HEK293T (cell line): ENCODE measurements around the gene PPM1H.
A peak's percentile ranks its signal among the peaks of the same experiment; 100 is the strongest.

Experiments used
- CTCF ChIA-PET: fragments of 350-600 bp; formaldehyde crosslinking; extraction: SDS; loops from one replicate; lab custom pipeline; 2021; ENCODE audit warnings: antibody characterized with exemption, inconsistent platforms; lab: Yijun Ruan, JAX
- POLR2A ChIA-PET: fragments of 350-600 bp; formaldehyde crosslinking; extraction: SDS; loops from one replicate; lab custom pipeline; 2020; ENCODE audit warnings: antibody characterized with exemption, inconsistent platforms; lab: Yijun Ruan, JAX
- DNase-seq: peaks from one replicate; pipeline ENCODE4 v3.0.0; 2012; ENCODE audit warnings: mixed read lengths; ENCODE audit errors: extremely low spot score
- ARNT ChIP-seq: fragments of 450-650 bp; IDR thresholded peaks from 2 replicates; pipeline ENCODE4 v1.6.1; 2017; ENCODE audit warnings: mild to moderate bottlenecking
- BHLHE40 ChIP-seq: fragments of 450-650 bp; IDR thresholded peaks from 2 replicates; pipeline ENCODE4 v1.6.1; 2016; ENCODE audit warnings: mild to moderate bottlenecking, moderate library complexity, borderline replicate concordance
- CTBP1 ChIP-seq: fragments of 450-650 bp; IDR thresholded peaks from 2 replicates; pipeline ENCODE4 v1.6.1; 2016; ENCODE audit warnings: borderline replicate concordance
- ELF4 ChIP-seq: fragments of 450-650 bp; IDR thresholded peaks from 2 replicates; pipeline ENCODE4 v1.6.1; 2017; ENCODE audit warnings: antibody characterized with exemption
- FOXA1 ChIP-seq: fragments of 450-650 bp; IDR thresholded peaks from 2 replicates; pipeline ENCODE4 v1.6.1; 2016; ENCODE audit warnings: mild to moderate bottlenecking
- FOXK2 ChIP-seq: fragments of 450-650 bp; IDR thresholded peaks from 2 replicates; pipeline ENCODE4 v1.6.1; 2016; ENCODE audit warnings: mild to moderate bottlenecking
- FOXM1 ChIP-seq: fragments of 450-650 bp; IDR thresholded peaks from 2 replicates; pipeline ENCODE4 v1.6.1; 2017; ENCODE audit warnings: mild to moderate bottlenecking, borderline replicate concordance
- HDGF ChIP-seq: fragments of 450-650 bp; IDR thresholded peaks from 2 replicates; pipeline ENCODE4 v1.6.1; 2017; ENCODE audit warnings: antibody characterized with exemption, borderline replicate concordance
- L3MBTL2 ChIP-seq: fragments of 450-650 bp; conservative IDR thresholded peaks from 2 replicates; pipeline ENCODE4 v1.6.1; 2016; ENCODE audit warnings: mild to moderate bottlenecking
- LEF1 ChIP-seq: fragments of 450-650 bp; IDR thresholded peaks from 2 replicates; pipeline ENCODE4 v1.6.1; 2017; ENCODE audit warnings: mild to moderate bottlenecking, borderline replicate concordance
- NFRKB ChIP-seq: fragments of 450-650 bp; IDR thresholded peaks from 2 replicates; pipeline ENCODE4 v1.6.1; 2016; ENCODE audit warnings: mild to moderate bottlenecking, moderate library complexity
- SP1 ChIP-seq: fragments of 450-650 bp; IDR thresholded peaks from 2 replicates; pipeline ENCODE4 v1.6.1; 2017
- SUZ12 ChIP-seq: fragments of 450-650 bp; IDR thresholded peaks from 2 replicates; pipeline ENCODE4 v1.6.1; 2016; ENCODE audit warnings: mild to moderate bottlenecking
- TARDBP ChIP-seq: fragments of 450-650 bp; IDR thresholded peaks from 2 replicates; pipeline ENCODE4 v1.6.1; 2016
- ZNF384 ChIP-seq: fragments of 450-650 bp; IDR thresholded peaks from 2 replicates; pipeline ENCODE4 v1.6.1; 2016
- TF ChIP-seq, protein P1 (sequence below): fragments of 450-650 bp; IDR thresholded peaks from 2 replicates; pipeline ENCODE4 v1.6.1; 2016

Gene PPM1H

DNA sequence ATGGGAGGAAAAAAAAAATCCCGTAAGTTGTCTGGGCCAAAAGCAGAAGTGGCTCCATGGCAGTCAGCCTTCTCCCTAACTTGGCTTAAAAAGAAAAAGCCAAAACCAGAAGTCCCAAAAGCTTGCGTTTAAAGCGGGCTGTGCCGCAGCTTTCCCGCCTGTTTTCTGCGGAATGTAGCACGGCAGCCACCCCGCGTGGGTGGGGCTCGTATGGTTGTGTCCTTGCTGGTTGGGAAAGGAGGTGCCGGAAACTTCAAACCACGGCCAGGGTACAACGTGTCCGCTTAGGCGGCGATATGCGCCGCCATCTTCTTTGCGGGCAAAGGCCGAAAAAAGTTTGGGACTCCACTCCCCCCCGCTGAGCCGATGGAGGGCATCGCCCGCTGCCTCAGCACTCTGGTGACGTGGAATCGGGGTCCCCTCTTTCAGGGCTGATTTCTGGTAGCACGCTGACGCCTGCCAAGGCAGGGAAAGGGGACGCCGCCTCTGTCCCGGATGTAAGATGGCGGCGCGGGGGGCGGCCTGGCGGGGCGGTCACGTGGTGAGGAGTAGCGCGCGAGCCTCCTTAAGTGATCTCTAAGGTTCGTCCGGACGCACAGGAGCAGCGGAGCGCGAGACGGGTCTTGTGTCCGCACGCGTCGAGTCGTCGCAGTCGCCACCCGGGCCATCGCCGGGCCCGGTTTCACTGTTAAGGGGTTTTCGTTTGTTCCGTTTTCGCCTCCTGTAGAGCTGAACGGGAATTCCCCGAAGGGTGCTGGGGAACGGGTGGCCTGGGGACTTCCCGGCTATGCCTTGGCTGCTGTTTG lies 332.5 kb downstream of the PPM1H start:
- TF ChIP-seq SP1 (no peak), ARNT (no peak), FOXA1 (no peak), BHLHE40 (no peak), FOXM1 (no peak), FOXK2 (no peak), TARDBP (0 out of 2 replicates have a peak, but pooled peaks have one; percentile 21), NFRKB (peak; percentile 85), L3MBTL2 (peak; percentile 99), SUZ12 (no peak), LEF1 (no peak), ELF4 (peak; percentile 24; the same call in 1 of the 2 replicates), HDGF (no peak), ZNF384 (no peak), CTBP1 (no peak)
- TF ChIP-seq, protein P1, sequence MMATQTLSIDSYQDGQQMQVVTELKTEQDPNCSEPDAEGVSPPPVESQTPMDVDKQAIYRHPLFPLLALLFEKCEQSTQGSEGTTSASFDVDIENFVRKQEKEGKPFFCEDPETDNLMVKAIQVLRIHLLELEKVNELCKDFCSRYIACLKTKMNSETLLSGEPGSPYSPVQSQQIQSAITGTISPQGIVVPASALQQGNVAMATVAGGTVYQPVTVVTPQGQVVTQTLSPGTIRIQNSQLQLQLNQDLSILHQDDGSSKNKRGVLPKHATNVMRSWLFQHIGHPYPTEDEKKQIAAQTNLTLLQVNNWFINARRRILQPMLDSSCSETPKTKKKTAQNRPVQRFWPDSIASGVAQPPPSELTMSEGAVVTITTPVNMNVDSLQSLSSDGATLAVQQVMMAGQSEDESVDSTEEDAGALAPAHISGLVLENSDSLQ, result no peak
- POLR2A ChIA-PET, result interaction anchor here (0.6 to 1.5 kb wide), 11 partner anchors 9 to 466 kb away, joined by 3 to 7 read pairs (median 4); partner anchors contain the start of gene MON2

DNA sequence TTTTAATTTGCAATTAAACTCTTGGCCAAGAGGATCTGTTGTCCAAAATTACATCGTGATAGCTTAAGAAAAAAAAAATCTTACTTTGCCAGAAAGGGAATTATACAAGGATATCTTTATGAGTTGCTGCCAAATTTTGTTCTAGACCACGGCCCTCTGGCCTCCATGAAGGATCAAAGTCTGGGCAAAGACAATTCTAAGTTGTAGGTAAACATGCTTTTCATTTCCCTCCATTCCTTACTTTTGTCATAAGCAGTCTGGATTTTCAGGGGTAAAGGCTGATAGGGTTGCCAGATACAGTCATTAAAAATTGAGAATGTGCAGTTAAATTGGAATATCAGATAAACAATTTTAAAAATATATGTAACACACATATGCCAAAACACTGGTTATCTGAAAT lies 333.2 kb downstream of the PPM1H start:
- DNase-seq, result no peak
- ChIA-PET CTCF (no interaction called here), POLR2A (no interaction called here)
- TF ChIP-seq FOXA1 (no peak), ELF4 (no peak), FOXM1 (no peak), HDGF (no peak), CTBP1 (no peak), LEF1 (no peak), SP1 (no peak), L3MBTL2 (no peak), SUZ12 (no peak), ZNF384 (no peak), FOXK2 (no peak), ARNT (no peak), BHLHE40 (no peak), TARDBP (no peak), NFRKB (no peak)
- TF ChIP-seq, protein P1, result no peak

More for the DNA sequence above, 332.5 kb downstream of the PPM1H start:
- CTCF ChIA-PET, result interaction anchor here (0.6 kb wide), 2 partner anchors 19 to 21 kb away, joined by 3 to 4 read pairs; no protein-coding TSS in a partner anchor
- DNase-seq, result peak; percentile 68

DNA sequence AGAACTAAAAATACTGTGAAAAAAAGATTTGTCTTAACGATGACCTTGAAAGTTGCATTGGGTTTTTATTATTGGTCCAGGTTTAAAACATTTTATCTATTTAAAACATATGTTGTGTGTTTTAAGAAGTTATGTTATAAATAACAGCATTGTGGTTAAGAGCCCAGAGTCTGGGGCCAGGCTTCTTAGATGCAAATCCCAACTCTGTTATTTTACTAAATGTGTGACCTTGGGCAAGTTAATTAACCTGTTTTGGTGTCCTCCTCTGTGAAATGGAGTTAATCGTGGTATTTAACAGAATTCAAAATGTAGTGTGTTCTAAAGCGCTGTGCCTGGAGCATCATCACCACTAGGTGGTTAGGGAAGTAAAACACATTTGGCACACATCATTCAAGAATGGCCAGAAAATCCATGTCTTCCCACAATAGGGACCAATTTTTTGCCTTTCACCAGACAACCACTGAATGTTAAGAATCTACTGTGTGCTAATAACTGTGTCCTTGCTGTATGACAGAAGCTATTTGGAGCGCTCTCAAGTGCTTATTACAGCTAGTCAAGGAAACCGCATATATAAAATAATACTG lies 335.0 kb downstream of the PPM1H start:
- TF ChIP-seq LEF1, result no peak
- no peak for TF ChIP-seq SUZ12
- TF ChIP-seq L3MBTL2, result no peak
- TF ChIP-seq FOXA1, result no peak
- no peak for TF ChIP-seq ELF4
- TF ChIP-seq ZNF384, result no peak
- TF ChIP-seq, protein P1, result no peak
- TF ChIP-seq HDGF, result no peak
- no peak for DNase-seq
- ChIA-PET POLR2A (no interaction called here), CTCF (interaction anchor here (0.6 kb wide), 1 partner anchor 311 kb away, joined by 3 read pairs; no protein-coding TSS in a partner anchor)

DNA sequence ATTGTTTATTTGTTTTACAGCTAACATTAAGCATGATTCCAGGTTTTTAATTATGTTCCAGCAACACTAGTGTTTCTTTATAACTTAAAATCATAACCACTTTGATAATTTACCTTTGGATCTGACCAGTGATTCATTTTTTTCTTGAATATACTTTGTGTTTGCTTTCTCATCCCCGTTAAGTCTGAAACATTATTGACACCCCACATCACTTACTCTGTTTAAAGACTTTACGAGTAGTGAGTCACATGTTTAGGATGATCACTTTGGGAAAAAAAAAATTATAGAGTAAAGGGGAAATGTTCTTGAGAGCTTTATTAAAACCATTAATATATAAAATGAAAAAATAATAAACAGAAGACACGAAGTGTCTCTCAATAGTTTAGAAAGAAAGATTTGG lies 336.1 kb downstream of the PPM1H start:
- ChIA-PET POLR2A (no interaction called here), CTCF (interaction anchor here (0.6 kb wide), 1 partner anchor 335 kb away, joined by 3 read pairs; no protein-coding TSS in a partner anchor)
- TF ChIP-seq TARDBP, result no peak
- TF ChIP-seq CTBP1, result no peak
- no peak for TF ChIP-seq L3MBTL2
- no peak for TF ChIP-seq FOXM1
- no peak for TF ChIP-seq NFRKB
- no peak for TF ChIP-seq BHLHE40
- TF ChIP-seq ZNF384, result no peak
- no peak for TF ChIP-seq FOXK2
- TF ChIP-seq HDGF, result no peak
- TF ChIP-seq SUZ12, result no peak
- no peak for TF ChIP-seq LEF1
- no peak for TF ChIP-seq SP1
- no peak for TF ChIP-seq FOXA1
- TF ChIP-seq, protein P1, result no peak
- no peak for TF ChIP-seq ARNT
- TF ChIP-seq ELF4, result no peak
- no peak for DNase-seq

DNA sequence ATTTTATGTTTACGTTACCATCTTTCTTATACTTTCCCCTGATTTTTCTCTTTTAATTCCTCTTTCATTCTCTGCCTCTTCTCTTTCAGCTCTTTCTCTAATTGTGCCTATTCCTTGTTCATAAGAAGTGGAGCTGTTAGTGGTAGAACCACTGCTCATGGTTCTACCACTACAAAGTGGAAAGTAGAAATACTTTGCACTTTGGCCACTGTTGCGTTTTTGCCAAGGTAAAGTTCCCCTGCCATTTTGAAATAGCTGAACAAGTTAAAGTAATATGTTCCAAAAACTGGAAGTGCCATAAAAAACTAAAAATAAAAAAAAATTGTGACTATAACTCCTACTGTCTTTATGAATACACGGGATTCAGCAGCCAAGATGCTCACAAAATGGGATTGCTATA lies 337.7 kb downstream of the PPM1H start:
- DNase-seq, result no peak
- ChIA-PET CTCF (no interaction called here), POLR2A (no interaction called here)
- TF ChIP-seq FOXA1, result no peak
- no peak for TF ChIP-seq SUZ12
- no peak for TF ChIP-seq CTBP1
- TF ChIP-seq TARDBP, result no peak
- no peak for TF ChIP-seq HDGF
- no peak for TF ChIP-seq ZNF384
- no peak for TF ChIP-seq BHLHE40
